HepG2 (cell line): ENCODE results near the gene YIPF3. TPM values are rescaled to one million over a fixed set of nuclear protein-coding genes. Genes with fewer than 3 reads are reported as not detected.
A peak's percentile ranks its signal among the peaks of the same experiment; 100 is the strongest.

Experiments used
- CEBPG ChIP-seq: IDR thresholded peaks from 2 replicates; pipeline ENCODE4 v1.6.1; 2016
- E2F1 ChIP-seq: sonication (generic); formaldehyde crosslinking; IDR thresholded peaks from 2 replicates; pipeline ENCODE4 v1.5.0; 2020; ENCODE audit warnings: missing genetic modification reagents
- FOXA3 ChIP-seq: IDR thresholded peaks from 2 replicates; pipeline ENCODE4 v1.6.1; 2016; ENCODE audit warnings: missing genetic modification reagents, missing compliant biosample characterization
- FOXK1 ChIP-seq: sonication (generic); formaldehyde crosslinking; IDR thresholded peaks from 2 replicates; pipeline ENCODE4 v1.4.0; 2020; ENCODE audit warnings: low read depth, missing genetic modification reagents, borderline replicate concordance
- ISL2 ChIP-seq: sonication (generic); formaldehyde crosslinking; IDR thresholded peaks from 2 replicates; pipeline ENCODE4 v1.5.0; 2020; ENCODE audit warnings: missing genetic modification reagents
- JARID2 ChIP-seq: sonication (generic); formaldehyde crosslinking; IDR thresholded peaks from 2 replicates; pipeline ENCODE4 v1.8.1; 2023; ENCODE audit warnings: missing genetic modification reagents, inconsistent platforms; ENCODE audit not compliant: insufficient replicate concordance
- PHF20 ChIP-seq: sonication (generic); formaldehyde crosslinking; IDR thresholded peaks from 2 replicates; pipeline ENCODE4 v1.5.0; 2020; ENCODE audit warnings: mild to moderate bottlenecking, missing genetic modification reagents
- TCF7L2 ChIP-seq: IDR thresholded peaks from 2 replicates; pipeline ENCODE4 v1.6.1; 2011; ENCODE audit warnings: mild to moderate bottlenecking, low read depth, low read length, moderate library complexity
- XRCC5 ChIP-seq: fragments of 200-400 bp; formaldehyde crosslinking; optimal IDR thresholded peaks from 2 replicates; pipeline ENCODE3; 2017; ENCODE audit warnings: mild to moderate bottlenecking, low read length
- ZBTB40 ChIP-seq, 2 experiments: fragments of 450-650 bp in 1 of 2; sonication (generic) in 1 of 2; formaldehyde crosslinking in 1 of 2; IDR thresholded peaks; 2 replicates each; pipeline versions ENCODE4 v1.6.1 to v1.8.0; 2016 to 2022; ENCODE audit warnings: antibody characterized with exemption in 1 of 2, mild to moderate bottlenecking in 1 of 2, missing genetic modification reagents in 1 of 2
- ZNF296 ChIP-seq: sonication (generic); formaldehyde crosslinking; conservative IDR thresholded peaks from 2 replicates; pipeline ENCODE4 v1.5.0; 2020; ENCODE audit warnings: mild to moderate bottlenecking, missing genetic modification reagents
- ZNF597 ChIP-seq: sonication (generic); formaldehyde crosslinking; IDR thresholded peaks from 2 replicates; pipeline ENCODE4 v1.5.0; 2020; ENCODE audit warnings: missing genetic modification reagents
- ZNF598 ChIP-seq: sonication (generic); formaldehyde crosslinking; IDR thresholded peaks from 2 replicates; pipeline ENCODE4 v1.5.1; 2020; ENCODE audit warnings: mild to moderate bottlenecking, missing genetic modification reagents, borderline replicate concordance
- ZNF660 ChIP-seq: sonication (generic); formaldehyde crosslinking; IDR thresholded peaks from 2 replicates; pipeline ENCODE4 v1.5.1; 2020; ENCODE audit warnings: mild to moderate bottlenecking, low read depth, missing genetic modification reagents, borderline replicate concordance
- ZNF678 ChIP-seq: sonication (generic); formaldehyde crosslinking; IDR thresholded peaks from 2 replicates; pipeline ENCODE4 v1.4.0; 2020; ENCODE audit warnings: mild to moderate bottlenecking, missing genetic modification reagents
- ZNF768 ChIP-seq: sonication (generic); formaldehyde crosslinking; IDR thresholded peaks from 2 replicates; pipeline ENCODE4 v1.4.0; 2020; ENCODE audit warnings: missing genetic modification reagents
- ZSCAN30 ChIP-seq: sonication (generic); formaldehyde crosslinking; IDR thresholded peaks from 2 replicates; pipeline ENCODE4 v1.5.0; 2020; ENCODE audit warnings: mild to moderate bottlenecking, missing genetic modification reagents
- polyA plus RNA-seq, 8 experiments: library from polyadenylated mRNA; depleted of rRNA in 3 of 8; stranded (reverse) in 7 of 8; unstranded in 1 of 8; fragments of >200 nt; fragmentation: Illumina TruSeq in 4 of 8; extraction: Trizol in 4 of 8; gene quantifications; 2 replicates each; pipeline versions ENCODE4 v1.2.1 to v1.2.3, GENCODE V29; 2011 to 2016; ENCODE audit warnings: low read depth in 4 of 8, missing spikeins in 1 of 8, mixed read lengths in 1 of 8; ENCODE audit not compliant: insufficient read depth in 1 of 8
- total RNA-seq, 5 experiments: library from RNA; depleted of rRNA; stranded (reverse); fragments of >200 nt; fragmentation: Illumina TruSeq; extraction: Trizol; gene quantifications; 2 replicates each; pipeline ENCODE4 v1.2.3, GENCODE V29; 2016; ENCODE audit warnings: low read depth in 1 of 5

Gene YIPF3
- total and polyA plus RNA-seq, 2 of the 13 experiments (the other 11 are each of a cell fraction or from before 2014, with no cell fraction given), result 107 to 206 TPM

- TF ChIP-seq ZNF768, result peak; percentile 38; the same call in 1 of the 2 replicates
- TF ChIP-seq ISL2 (CRISPR knock-in tag), result no peak; the same call in 1 of the 2 replicates
- TF ChIP-seq FOXA3 (CRISPR knock-in tag), result peak; percentile 38
- TF ChIP-seq E2F1, result no peak; the same call in 1 of the 2 replicates
- no peak for TF ChIP-seq ZNF597 (CRISPR knock-in tag)
- TF ChIP-seq PHF20 (CRISPR knock-in tag), result no peak
- TF ChIP-seq ZNF598, result no peak
- TF ChIP-seq TCF7L2, result no peak
- peak; percentile 37; the same call in 1 of the 2 replicates for TF ChIP-seq CEBPG (CRISPR knock-in tag)
- TF ChIP-seq ZSCAN30 (CRISPR knock-in tag), result no peak
- no peak for TF ChIP-seq ZNF678 (CRISPR knock-in tag)
- no peak for TF ChIP-seq ZNF660 (CRISPR knock-in tag)
- TF ChIP-seq XRCC5, result peak; percentile 96
- TF ChIP-seq ZNF296 (CRISPR knock-in tag), result no peak
- TF ChIP-seq ZBTB40 (IDR thresholded peaks at IDR 0.05), result no peak
- no peak; the same call in 1 of the 2 replicates for TF ChIP-seq ZBTB40 (CRISPR knock-in tag; IDR thresholded peaks at IDR 0.05)
- no peak for TF ChIP-seq JARID2 (CRISPR knock-in tag)
- no peak for TF ChIP-seq FOXK1 (CRISPR knock-in tag)
Measured at GRCh38 chr6:43496370-43497128, 20.2 kb downstream of the YIPF3 start (continued).
